IMR-90 (cell line): Measurements from ENCODE around the gene RHBDD1. TPM values are rescaled to one million over a fixed set of nuclear protein-coding genes. Genes with fewer than 3 reads are reported as not detected.

Experiments used
- ATAC-seq: fragments of 200-7000 bp; cut with Tn5 transposase; 2 replicates; pipeline ENCODE4 v1.9.1; 2020; ENCODE audit warnings: low read depth, mild to moderate bottlenecking, moderate library complexity
- BruUV-seq: library from RNA; stranded (reverse); fragments of 400-500 nt; replicated peaks from 2 replicates; lab custom pipeline; 2021; lab: Mats Ljungman, UMichigan
- CTCF ChIA-PET: fragments of 300-600 bp; formaldehyde crosslinking; extraction: SDS; loops from one replicate; lab custom pipeline; 2021; ENCODE audit warnings: antibody characterized with exemption; lab: Yijun Ruan, JAX
- POLR2A ChIA-PET: fragments of 300-600 bp; sonication (Branson Sonifier 250); formaldehyde crosslinking; loops from one replicate; lab custom pipeline; 2022; ENCODE audit warnings: antibody characterized with exemption; ENCODE audit not compliant: unreplicated experiment; lab: Charles Lee
- DNase-seq: peaks from one replicate; pipeline ENCODE4 v3.0.0; 2013
- H2AFZ ChIP-seq: replicated peaks from 2 replicates; pipeline ENCODE3; 2013; ENCODE audit warnings: low read length, mild to moderate bottlenecking; ENCODE audit not compliant: poor library complexity
- H2AK5ac ChIP-seq: 2 replicates; pipeline ENCODE4 v1.6.1; 2013; ENCODE audit warnings: low read depth, low read length, inconsistent platforms
- H2AK9ac ChIP-seq: replicated peaks from 2 replicates; pipeline ENCODE3; 2013; ENCODE audit warnings: mild to moderate bottlenecking, low read depth, low read length, moderate library complexity; ENCODE audit not compliant: poor library complexity
- H2BK120ac ChIP-seq: 2 replicates; pipeline ENCODE4 v1.6.1; 2013; ENCODE audit warnings: low read depth, low read length, inconsistent platforms
- H2BK15ac ChIP-seq: 3 replicates; pipeline ENCODE4 v1.6.1; 2013; ENCODE audit warnings: low read depth, low read length, inconsistent platforms
- H2BK20ac ChIP-seq: 2 replicates; pipeline ENCODE4 v1.6.1; 2013; ENCODE audit warnings: low read depth, mild to moderate bottlenecking, inconsistent platforms, low read length, moderate library complexity
- H2BK5ac ChIP-seq: 2 replicates; pipeline ENCODE4 v1.6.1; 2013; ENCODE audit warnings: mild to moderate bottlenecking, low read depth, low read length, inconsistent platforms; ENCODE audit not compliant: poor library complexity, severe bottlenecking
- H3K14ac ChIP-seq: replicated peaks from 2 replicates; pipeline ENCODE4 v1.6.1; 2013; ENCODE audit warnings: low read depth, low read length, inconsistent platforms
- H3K18ac ChIP-seq: 2 replicates; pipeline ENCODE4 v1.6.1; 2013; ENCODE audit warnings: low read depth, low read length, control low read depth
- H3K23ac ChIP-seq: 2 replicates; pipeline ENCODE4 v1.6.1; 2013; ENCODE audit warnings: low read depth, low read length, inconsistent platforms
- H3K27ac ChIP-seq: 2 replicates; pipeline ENCODE4 v1.5.1; 2013; ENCODE audit warnings: mild to moderate bottlenecking, control low read depth, low read length; ENCODE audit not compliant: insufficient read depth
- H3K27me3 ChIP-seq: 2 replicates; pipeline ENCODE4 v1.6.1; 2013; ENCODE audit warnings: low read length; ENCODE audit not compliant: control insufficient read depth, insufficient read depth
- H3K36me3 ChIP-seq: 2 replicates; pipeline ENCODE4 v1.6.1; 2013; ENCODE audit warnings: low read length, mixed read lengths; ENCODE audit not compliant: control insufficient read depth, insufficient read depth
- H3K4ac ChIP-seq: 2 replicates; pipeline ENCODE4 v1.6.1; 2013; ENCODE audit warnings: low read depth, low read length, inconsistent platforms
- H3K4me1 ChIP-seq: 2 replicates; pipeline ENCODE4 v1.6.1; 2013; ENCODE audit warnings: low read length, mixed read lengths; ENCODE audit not compliant: control insufficient read depth, insufficient read depth
- H3K4me2 ChIP-seq: 2 replicates; pipeline ENCODE4 v1.6.1; 2013; ENCODE audit warnings: low read depth, mild to moderate bottlenecking, control low read depth, low read length, moderate library complexity
- H3K4me3 ChIP-seq: 2 replicates; pipeline ENCODE4 v1.5.1; 2013; ENCODE audit warnings: low read depth, mild to moderate bottlenecking, control low read depth, low read length, moderate library complexity; ENCODE audit not compliant: insufficient read depth
- H3K56ac ChIP-seq: 2 replicates; pipeline ENCODE4 v1.6.1; 2013; ENCODE audit warnings: low read length, inconsistent platforms; ENCODE audit not compliant: insufficient read depth; ENCODE audit errors: extremely low read depth
- H3K79me1 ChIP-seq, 2 experiments: 2 replicates each; pipeline ENCODE4 v1.6.1; 2013; ENCODE audit warnings: low read length in 2 of 2, inconsistent platforms in 1 of 2, low read depth in 1 of 2
- H3K9ac ChIP-seq: 2 replicates; pipeline ENCODE4 v1.6.1; 2013; ENCODE audit warnings: low read depth, low read length, control low read depth
- H3K9me1 ChIP-seq: 2 replicates; pipeline ENCODE4 v1.6.1; 2013; ENCODE audit warnings: low read length, inconsistent platforms; ENCODE audit not compliant: insufficient read depth
- H3K9me3 ChIP-seq: 2 replicates; pipeline ENCODE4 v1.6.1; 2013; ENCODE audit warnings: low read length; ENCODE audit not compliant: control insufficient read depth, insufficient read depth
- H4K20me1 ChIP-seq: 2 replicates; pipeline ENCODE4 v1.6.1; 2013; ENCODE audit warnings: low read length, inconsistent platforms; ENCODE audit not compliant: insufficient read depth
- H4K5ac ChIP-seq: 2 replicates; pipeline ENCODE4 v1.6.1; 2013; ENCODE audit warnings: mild to moderate bottlenecking, low read depth, low read length, control low read depth
- H4K8ac ChIP-seq, 2 experiments: 2 replicates each; pipeline ENCODE4 v1.6.1; 2013; ENCODE audit warnings: low read depth in 2 of 2, low read length in 2 of 2, control low read depth in 1 of 2, inconsistent platforms in 1 of 2
- H4K91ac ChIP-seq: 2 replicates; pipeline ENCODE4 v1.6.1; 2013; ENCODE audit warnings: low read depth, low read length, inconsistent platforms; ENCODE audit not compliant: insufficient read depth
- BHLHE40 ChIP-seq: fragments of 150-350 bp; IDR thresholded peaks from 2 replicates; pipeline ENCODE4 v1.6.1; 2016; ENCODE audit warnings: mild to moderate bottlenecking, low read depth, low read length
- CEBPB ChIP-seq: IDR thresholded peaks from 2 replicates; pipeline ENCODE4 v1.6.1; 2012; ENCODE audit warnings: low read depth, low read length, improper control_type of control experiment
- CHD1 ChIP-seq: IDR thresholded peaks from 2 replicates; pipeline ENCODE4 v1.6.1; 2012; ENCODE audit warnings: low read depth, low read length, improper control_type of control experiment
- CTCF ChIP-seq: conservative IDR thresholded peaks from 2 replicates; pipeline ENCODE4 v1.5.1; 2012; ENCODE audit warnings: mild to moderate bottlenecking, low read depth, low read length, improper control_type of control experiment
- ELK1 ChIP-seq: fragments of 150-350 bp; IDR thresholded peaks from 2 replicates; pipeline ENCODE4 v1.6.1; 2016; ENCODE audit warnings: low read depth, mild to moderate bottlenecking, low read length, moderate library complexity, borderline replicate concordance
- FOS ChIP-seq: fragments of 150-350 bp; IDR thresholded peaks from 2 replicates; pipeline ENCODE4 v1.6.1; 2016; ENCODE audit warnings: low read depth, low read length
- MAFK ChIP-seq: IDR thresholded peaks from 2 replicates; pipeline ENCODE4 v1.6.1; 2012; ENCODE audit warnings: low read depth, low read length, improper control_type of control experiment
- MAZ ChIP-seq: IDR thresholded peaks from 2 replicates; pipeline ENCODE4 v1.6.1; 2012; ENCODE audit warnings: low read depth, mild to moderate bottlenecking, low read length, improper control_type of control experiment, moderate library complexity, borderline replicate concordance
- MXI1 ChIP-seq: IDR thresholded peaks from 2 replicates; pipeline ENCODE4 v1.6.1; 2012; ENCODE audit warnings: low read depth, mild to moderate bottlenecking, low read length, moderate library complexity, borderline replicate concordance
- POLR2A ChIP-seq: IDR thresholded peaks from 2 replicates; pipeline ENCODE4 v1.6.1; 2012; ENCODE audit warnings: mild to moderate bottlenecking, low read depth, low read length
- RAD21 ChIP-seq: IDR thresholded peaks from 2 replicates; pipeline ENCODE4 v1.6.1; 2012; ENCODE audit warnings: low read length, improper control_type of control experiment
- RCOR1 ChIP-seq: IDR thresholded peaks from 2 replicates; pipeline ENCODE4 v1.6.1; 2012; ENCODE audit warnings: mild to moderate bottlenecking, low read length, improper control_type of control experiment; ENCODE audit not compliant: insufficient replicate concordance
- RFX5 ChIP-seq: IDR thresholded peaks from 2 replicates; pipeline ENCODE4 v1.8.0; 2012; ENCODE audit warnings: low read depth, mild to moderate bottlenecking, low read length, moderate library complexity
- SMC3 ChIP-seq: fragments of 150-350 bp; IDR thresholded peaks from 2 replicates; pipeline ENCODE4 v1.6.1; 2016; ENCODE audit warnings: low read depth, mild to moderate bottlenecking, antibody characterized with exemption, low read length, moderate library complexity
- WGBS, 2 experiments: methylation state at CpG; one replicate each; pipeline versions ENCODE4 v1.1.5 to v1.1.7; 2013; ENCODE audit warnings: missing lambda C conversion rate in 2 of 2; ENCODE audit not compliant: insufficient read length in 1 of 2; ENCODE audit errors: extremely low coverage in 2 of 2; 5-methylcytosine and 5-hydroxymethylcytosine counted together
- dilution Hi-C: fragments of 300-500 bp; cut with HindIII; formaldehyde crosslinking; loops from one replicate; pipeline ENCODE4 v1.14.3; 2018; ENCODE audit warnings: low sequenced_read_pairs; ENCODE audit not compliant: unreplicated experiment
- in situ Hi-C: fragments of 300-500 bp; cut with MboI; formaldehyde crosslinking; loops from 3 replicates; pipeline ENCODE4 v1.14.3; 2019; ENCODE audit warnings: low sequenced_read_pairs, inconsistent platforms, mixed read lengths
- intact Hi-C: fragments of 100-400 bp; cut with micrococcal nuclease; formaldehyde crosslinking; loops from 2 replicates; pipeline ENCODE4 v1.10.0; 2022
- polyA plus RNA-seq, 3 experiments: library from polyadenylated mRNA; depleted of rRNA; stranded (reverse); fragments of >200 nt; gene quantifications; 2 replicates each; pipeline ENCODE4 v1.2.3, GENCODE V29; 2012; ENCODE audit warnings: low replicate concordance in 1 of 3
- total RNA-seq: library from RNA; depleted of rRNA; stranded (reverse); fragments of >200 nt; gene quantifications from 2 replicates; pipeline ENCODE4 v1.2.3, GENCODE V29; 2012
- TF ChIP-seq, protein P1 (sequence below): fragments of 150-350 bp; IDR thresholded peaks from 2 replicates; pipeline ENCODE4 v1.6.1; 2017; ENCODE audit warnings: mild to moderate bottlenecking, antibody characterized with exemption, low read length, low read depth

Gene RHBDD1
- total and polyA plus RNA-seq, 2 of the 4 experiments (the other 2 are of a cell fraction) = 9.7 to 14.0 TPM

GRCh38 chr2:226849349-226849748, 13.5 kb downstream of the RHBDD1 start:
- in situ Hi-C loops = no loop called here
- H3K56ac ChIP-seq = no peak overlapping the region
- ChIA-PET CTCF (no interaction called here), POLR2A (no interaction called here)
- no peak overlapping the region for H3K4me3 ChIP-seq
- no peak overlapping the region for H2BK20ac ChIP-seq
- no peak overlapping the region for H4K8ac ChIP-seq
- H4K5ac ChIP-seq = no peak overlapping the region
- BruUV-seq = no TSS peak
- H4K20me1 ChIP-seq = peaks cover 3% of the 10 kb centered on the region; the same call in 1 of the 2 replicates
- H3K27me3 ChIP-seq = no peaks in the 10 kb centered on the region
- H3K9me1 ChIP-seq = peaks cover 5% of the 10 kb centered on the region; the same call in 1 of the 2 replicates
- ATAC-seq = no peak
- no peak overlapping the region for H3K23ac ChIP-seq
- no peak overlapping the region for H2AK5ac ChIP-seq
- no peak for DNase-seq
- peaks cover 34 to 37% of the 10 kb centered on the region in 2 experiments for H3K79me1 ChIP-seq
- no peak overlapping the region; the same call in 1 of the 2 replicates for H3K14ac ChIP-seq
- H3K27ac ChIP-seq = no peak overlapping the region
- WGBS, 2 experiments = no CpG with 5 or more reads among the region's 2 CpGs
- no peaks in the 10 kb centered on the region for H3K36me3 ChIP-seq
- no peak overlapping the region for H3K18ac ChIP-seq
- no peak overlapping the region for H2AFZ ChIP-seq
- dilution Hi-C loops = no loop called here
- H2BK15ac ChIP-seq = no peak overlapping the region
- no peak overlapping the region for H2BK5ac ChIP-seq
- H3K9ac ChIP-seq = no peak overlapping the region
- no peak overlapping the region for H2AK9ac ChIP-seq
- H4K91ac ChIP-seq = no peak overlapping the region
- H3K4me2 ChIP-seq = no peak overlapping the region
- no peak overlapping the region for H2BK120ac ChIP-seq
- H3K4ac ChIP-seq = no peak overlapping the region
- intact Hi-C loops = no loop called here
- H3K4me1 ChIP-seq = no peaks in the 10 kb centered on the region
- H3K9me3 ChIP-seq = no peaks in the 10 kb centered on the region
- TF ChIP-seq MXI1 = no peak
- TF ChIP-seq MAZ = no peak
- no peak for TF ChIP-seq CHD1
- no peak for TF ChIP-seq BHLHE40
- no peak for TF ChIP-seq POLR2A
- no peak for TF ChIP-seq MAFK
- no peak for TF ChIP-seq RAD21
- TF ChIP-seq ELK1 = no peak
- no peak for TF ChIP-seq RFX5
- no peak for TF ChIP-seq CTCF
- no peak for TF ChIP-seq SMC3
- no peak for TF ChIP-seq RCOR1
- no peak for TF ChIP-seq CEBPB
- TF ChIP-seq, protein P1, sequence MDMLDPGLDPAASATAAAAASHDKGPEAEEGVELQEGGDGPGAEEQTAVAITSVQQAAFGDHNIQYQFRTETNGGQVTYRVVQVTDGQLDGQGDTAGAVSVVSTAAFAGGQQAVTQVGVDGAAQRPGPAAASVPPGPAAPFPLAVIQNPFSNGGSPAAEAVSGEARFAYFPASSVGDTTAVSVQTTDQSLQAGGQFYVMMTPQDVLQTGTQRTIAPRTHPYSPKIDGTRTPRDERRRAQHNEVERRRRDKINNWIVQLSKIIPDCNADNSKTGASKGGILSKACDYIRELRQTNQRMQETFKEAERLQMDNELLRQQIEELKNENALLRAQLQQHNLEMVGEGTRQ = no peak
- no peak for TF ChIP-seq FOS
